ENCODE results near the gene SERGEF. TPM values are rescaled to one million over a fixed set of nuclear protein-coding genes. Genes with fewer than 3 reads are reported as not detected.

The SERGEF gene
- total and polyA plus RNA-seq, 2 of the 13 experiments (the other 11 are each of a cell fraction or from before 2014, with no cell fraction given): 54.5 to 114 TPM

DNA sequence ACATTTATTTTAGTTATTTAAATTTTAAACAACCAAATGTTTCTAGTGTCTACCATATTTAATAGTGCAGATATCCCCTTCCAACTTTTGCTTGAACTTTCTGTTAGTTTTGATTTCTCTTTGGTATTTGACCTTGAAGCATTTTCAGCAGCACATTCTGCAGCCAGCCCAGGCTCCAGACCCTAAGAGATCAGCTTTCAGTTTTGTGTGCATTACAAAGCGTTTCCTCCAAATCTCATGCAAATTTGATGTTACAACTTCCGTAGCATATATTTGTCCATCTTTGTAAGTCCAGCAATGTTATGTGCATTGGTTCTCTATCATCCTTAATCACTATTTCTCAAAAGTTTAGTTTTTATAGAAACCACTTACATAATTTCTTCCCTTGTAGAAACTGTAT, 14.6 kb upstream of the SERGEF start:
- POLR2A ChIA-PET: no interaction called here

More for the DNA sequence above, 14.6 kb upstream of the SERGEF start:
- FAIRE-seq: no peak
- Histone ChIP-seq H4K20me1 (ENCODE audit: insufficient read depth, low read length) (no peaks in the 10 kb centered on the region), H3K4me3 (replicated peaks in 1 of 3; ENCODE audit: insufficient read depth in 1 of 3, low read depth in 2 of 3, low read length in 3 of 3) (no peak overlapping the region), H3K9ac (ENCODE audit: insufficient read depth, low read depth, low read length) (no peak overlapping the region), H3K79me2 (ENCODE audit: insufficient read depth, low read length) (no peaks in the 10 kb centered on the region), H3K9me3 (ENCODE audit: low read length) (no peaks in the 10 kb centered on the region), H3K27ac (ENCODE audit: extremely low read length, insufficient read depth, low read length) (no peak overlapping the region), H3K27me3 (ENCODE audit: control insufficient read depth in 1 of 2, insufficient read depth in 2 of 2, low read length in 2 of 2) (no peaks in the 10 kb centered on the region), H2AFZ (ENCODE audit: low read length) (no peak overlapping the region), H3K4me2 (ENCODE audit: low read depth, low read length) (no peak overlapping the region), H3K4me1 (ENCODE audit: insufficient read depth, low read length) (peaks cover 5% of the 10 kb centered on the region; the same call in 1 of the 2 replicates), H3K36me3 (replicated peaks in 1 of 2; ENCODE audit: control insufficient read depth in 1 of 2, insufficient read depth in 2 of 2, low read length in 2 of 2) (no peaks in the 10 kb centered on the region)
- no peak for ATAC-seq
- in situ Hi-C loops (cut with HindIII; ENCODE audit: extremely low pct_ligation_motif_present, low pct_unique_long_range_greater_than_20kb) (no loop called here), intact Hi-C loops (cut with micrococcal nuclease; ENCODE audit: unreplicated experiment) (no loop called here)
- no TSS peak for BruUV-seq (replicated peaks)
- no peak for TF ChIP-seq SALL2 (CRISPR knock-in tag; IDR thresholded peaks at IDR 0.05)
- TF ChIP-seq ZKSCAN5 (CRISPR knock-in tag; IDR thresholded peaks at IDR 0.05): no peak
- TF ChIP-seq, protein P1, sequence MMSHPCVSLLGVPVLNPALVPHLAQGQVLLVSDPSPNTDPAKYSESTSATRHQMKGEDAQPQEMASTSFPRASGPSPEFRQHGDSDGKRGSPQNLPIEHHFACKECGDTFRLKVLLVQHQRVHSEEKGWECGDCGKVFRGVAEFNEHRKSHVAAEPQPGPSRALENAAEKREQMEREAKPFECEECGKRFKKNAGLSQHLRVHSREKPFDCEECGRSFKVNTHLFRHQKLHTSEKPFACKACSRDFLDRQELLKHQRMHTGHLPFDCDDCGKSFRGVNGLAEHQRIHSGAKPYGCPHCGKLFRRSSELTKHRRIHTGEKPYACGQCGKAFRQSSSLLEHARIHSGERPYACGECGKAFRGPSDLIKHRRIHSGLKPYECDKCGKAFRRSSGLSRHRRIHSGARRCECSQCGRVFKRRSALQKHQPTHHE (CRISPR knock-in tag; IDR thresholded peaks at IDR 0.05; ENCODE audit: borderline replicate concordance): no peak
- TF ChIP-seq HES4 (CRISPR knock-in tag; IDR thresholded peaks at IDR 0.05; ENCODE audit: borderline replicate concordance): no peak
- TF ChIP-seq SRSF9 (IDR thresholded peaks at IDR 0.05; ENCODE audit: borderline replicate concordance, insufficient read depth, low read depth, low read length, poor library complexity, severe bottlenecking): no peak
- TF ChIP-seq, protein P2, sequence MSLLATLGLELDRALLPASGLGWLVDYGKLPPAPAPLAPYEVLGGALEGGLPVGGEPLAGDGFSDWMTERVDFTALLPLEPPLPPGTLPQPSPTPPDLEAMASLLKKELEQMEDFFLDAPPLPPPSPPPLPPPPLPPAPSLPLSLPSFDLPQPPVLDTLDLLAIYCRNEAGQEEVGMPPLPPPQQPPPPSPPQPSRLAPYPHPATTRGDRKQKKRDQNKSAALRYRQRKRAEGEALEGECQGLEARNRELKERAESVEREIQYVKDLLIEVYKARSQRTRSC (CRISPR knock-in tag; IDR thresholded peaks at IDR 0.05; ENCODE audit: low read depth): no peak
- no peak for TF ChIP-seq ZNF329 (CRISPR knock-in tag; IDR thresholded peaks at IDR 0.05; ENCODE audit: low read depth)
- TF ChIP-seq, protein P3, sequence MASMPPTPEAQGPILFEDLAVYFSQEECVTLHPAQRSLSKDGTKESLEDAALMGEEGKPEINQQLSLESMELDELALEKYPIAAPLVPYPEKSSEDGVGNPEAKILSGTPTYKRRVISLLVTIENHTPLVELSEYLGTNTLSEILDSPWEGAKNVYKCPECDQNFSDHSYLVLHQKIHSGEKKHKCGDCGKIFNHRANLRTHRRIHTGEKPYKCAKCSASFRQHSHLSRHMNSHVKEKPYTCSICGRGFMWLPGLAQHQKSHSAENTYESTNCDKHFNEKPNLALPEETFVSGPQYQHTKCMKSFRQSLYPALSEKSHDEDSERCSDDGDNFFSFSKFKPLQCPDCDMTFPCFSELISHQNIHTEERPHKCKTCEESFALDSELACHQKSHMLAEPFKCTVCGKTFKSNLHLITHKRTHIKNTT (CRISPR knock-in tag; IDR thresholded peaks at IDR 0.05): no peak
- TF ChIP-seq SRSF1 (optimal IDR thresholded peaks at IDR 0.05; ENCODE audit: low read depth, low read length): no peak
- TF ChIP-seq, protein P4, sequence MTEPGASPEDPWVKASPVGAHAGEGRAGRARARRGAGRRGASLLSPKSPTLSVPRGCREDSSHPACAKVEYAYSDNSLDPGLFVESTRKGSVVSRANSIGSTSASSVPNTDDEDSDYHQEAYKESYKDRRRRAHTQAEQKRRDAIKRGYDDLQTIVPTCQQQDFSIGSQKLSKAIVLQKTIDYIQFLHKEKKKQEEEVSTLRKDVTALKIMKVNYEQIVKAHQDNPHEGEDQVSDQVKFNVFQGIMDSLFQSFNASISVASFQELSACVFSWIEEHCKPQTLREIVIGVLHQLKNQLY (CRISPR knock-in tag; IDR thresholded peaks at IDR 0.05): no peak
- no peak for TF ChIP-seq RBFOX2 (IDR thresholded peaks at IDR 0.05; ENCODE audit: low read depth, low read length)
- no peak for TF ChIP-seq ZNF788 (CRISPR knock-in tag; IDR thresholded peaks at IDR 0.05; ENCODE audit: borderline replicate concordance)
- no peak for TF ChIP-seq NR2C2 (CRISPR knock-in tag; IDR thresholded peaks at IDR 0.05; ENCODE audit: borderline replicate concordance)
- no peak for TF ChIP-seq ZNF75D (CRISPR knock-in tag; IDR thresholded peaks at IDR 0.05; ENCODE audit: borderline replicate concordance)
- TF ChIP-seq ZFP62 (CRISPR knock-in tag; IDR thresholded peaks at IDR 0.05): no peak
- DNase-seq (ENCODE audit: low spot score): no peak
- CTCF ChIA-PET (ENCODE audit: low intra/inter-chr PET ratio, low total read pairs): no interaction called here
- WGBS (ENCODE audit: low lambda C conversion rate): 98% methylated on average over 2 of the region's 2 CpGs
